HG03135 (cell line): ENCODE results near the gene DUSP6.
A peak's percentile ranks its signal among the peaks of the same experiment; 100 is the strongest.

ENCODE experiments used
- ATAC-seq: cut with Tn5 transposase; IDR thresholded peaks from one replicate; pipeline ENCODE4 v1.9.1; 2021; ENCODE audit warnings: mild to moderate bottlenecking, moderate library complexity; ENCODE audit not compliant: unreplicated experiment

Gene DUSP6

GRCh38 chr12:89352492-89353187 is at the start of gene DUSP6:
Gene DUSP6, minus strand, starts transcription at chr12:89352501. Its CDS starts 462 bp downstream, at chr12:89352039.
- ATAC-seq = peak; percentile 43

- no peak for ATAC-seq
These were observed 49.2 kb upstream of the DUSP6 start for GRCh38 chr12:89401433-89402058.

- ATAC-seq = no peak
These were observed 48.1 kb upstream of the DUSP6 start for GRCh38 chr12:89400415-89400814.

GRCh38 chr12:89395712-89396111 is 43.4 kb upstream of the DUSP6 start:
- no peak for ATAC-seq

GRCh38 chr12:89393551-89394121 is 41.3 kb upstream of the DUSP6 start:
- no peak for ATAC-seq

- no peak for ATAC-seq
These were observed 40.1 kb upstream of the DUSP6 start for GRCh38 chr12:89392391-89392790.

GRCh38 chr12:89391726-89392336 is 39.5 kb upstream of the DUSP6 start:
- ATAC-seq = no peak

- no peak for ATAC-seq
These were observed 38.7 kb upstream of the DUSP6 start for GRCh38 chr12:89390802-89391673.

- ATAC-seq = no peak
These were observed 37.7 kb upstream of the DUSP6 start for GRCh38 chr12:89389755-89390661.

GRCh38 chr12:89386138-89386537 is 33.8 kb upstream of the DUSP6 start:
- ATAC-seq = no peak

GRCh38 chr12:89384807-89385206 is 32.5 kb upstream of the DUSP6 start:
- ATAC-seq = no peak

GRCh38 chr12:89384050-89384758 is 31.9 kb upstream of the DUSP6 start:
- no peak for ATAC-seq

GRCh38 chr12:89383235-89384049 is 31.1 kb upstream of the DUSP6 start:
- ATAC-seq = no peak

- no peak for ATAC-seq
These were observed 30.0 kb upstream of the DUSP6 start for GRCh38 chr12:89382328-89382727.

GRCh38 chr12:89379839-89380467 is 27.7 kb upstream of the DUSP6 start:
- no peak for ATAC-seq

- ATAC-seq = no peak
These were observed 27.0 kb upstream of the DUSP6 start for GRCh38 chr12:89379148-89379838.

GRCh38 chr12:89376844-89377243 is 24.5 kb upstream of the DUSP6 start:
- ATAC-seq = no peak
